GM23248 (cell line): ENCODE data around the gene SLC7A10.

Source experiments
- EZH2 ChIP-seq: fragments of 200-600 bp; sonication (generic); IDR thresholded peaks from 2 replicates; pipeline ENCODE4 v1.6.1; 2018; ENCODE audit warnings: antibody characterized with exemption, mild to moderate bottlenecking; ENCODE audit not compliant: insufficient read depth, poor library complexity, severe bottlenecking
- EZH2phosphoT487 ChIP-seq: fragments of 200-600 bp; sonication (generic); IDR thresholded peaks from 2 replicates; pipeline ENCODE4 v1.6.1; 2018; ENCODE audit warnings: antibody characterized with exemption, moderate library complexity, mild to moderate bottlenecking, low read depth; ENCODE audit not compliant: insufficient read depth

- TF ChIP-seq EZH2 (no peak), EZH2phosphoT487 (no peak)
Observed at GRCh38 chr19:33252971-33253370, 27.3 kb upstream of the SLC7A10 start.
